ENCODE measurements around the gene RTN4RL1.

The RTN4RL1 gene

DNA sequence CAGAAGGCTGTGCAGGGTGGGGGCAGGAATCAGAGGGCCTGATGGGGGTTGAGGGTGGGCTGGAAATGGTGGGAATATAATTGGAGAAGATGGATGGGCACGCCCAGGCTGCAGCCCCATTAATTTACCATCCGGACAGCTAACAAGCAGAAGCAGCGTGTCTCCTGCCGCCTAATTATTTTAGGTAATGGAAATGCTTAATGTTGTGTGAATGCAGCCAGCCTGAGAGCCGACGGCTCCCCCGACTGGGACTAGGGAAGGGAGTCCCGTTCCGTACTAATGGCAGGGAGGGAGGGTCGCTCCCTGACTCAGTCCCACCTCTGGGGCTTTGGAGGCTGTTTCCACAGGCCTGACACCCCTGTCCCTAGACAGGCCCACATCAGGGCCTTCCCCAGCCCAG lies 12.0 kb upstream of the RTN4RL1 start:
- Histone ChIP-seq H3K4me3 (ENCODE audit: low read length, poor library complexity, severe bottlenecking) (no peak overlapping the region), H3K9me2 (replicated peaks; ENCODE audit: low read depth, low read length) (no peaks in the 10 kb centered on the region), H3F3A (ENCODE audit: low read depth) (no peaks in the 10 kb centered on the region), H3K36me3 (ENCODE audit: insufficient read depth, low read length) (no peaks in the 10 kb centered on the region; the same call in 1 of the 2 replicates), H3K9me3 (ENCODE audit: insufficient read depth, low read depth, low read length) (no peaks in the 10 kb centered on the region), H3K79me2 (ENCODE audit: insufficient read depth, low read length) (peaks cover under 1% of the 10 kb centered on the region), H4K20me1 (ENCODE audit: insufficient read depth, low read length, poor library complexity, severe bottlenecking) (no peaks in the 10 kb centered on the region), H2AFZ (ENCODE audit: low read length) (no peak overlapping the region), H3K4me1 (ENCODE audit: insufficient read depth, low read length, poor library complexity, severe bottlenecking) (peaks cover 10% of the 10 kb centered on the region), H3K27me3 (ENCODE audit: insufficient read depth, low read length, poor library complexity, severe bottlenecking) (no peaks in the 10 kb centered on the region), H3K4me2 (ENCODE audit: low read depth, low read length, poor library complexity, severe bottlenecking) (no peak overlapping the region), H3K9ac (ENCODE audit: low read depth, low read length, poor library complexity, severe bottlenecking) (no peak overlapping the region)
- no peak for TF ChIP-seq EZH2phosphoT487 (IDR thresholded peaks at IDR 0.05; ENCODE audit: borderline replicate concordance)
- TF ChIP-seq, protein P1, sequence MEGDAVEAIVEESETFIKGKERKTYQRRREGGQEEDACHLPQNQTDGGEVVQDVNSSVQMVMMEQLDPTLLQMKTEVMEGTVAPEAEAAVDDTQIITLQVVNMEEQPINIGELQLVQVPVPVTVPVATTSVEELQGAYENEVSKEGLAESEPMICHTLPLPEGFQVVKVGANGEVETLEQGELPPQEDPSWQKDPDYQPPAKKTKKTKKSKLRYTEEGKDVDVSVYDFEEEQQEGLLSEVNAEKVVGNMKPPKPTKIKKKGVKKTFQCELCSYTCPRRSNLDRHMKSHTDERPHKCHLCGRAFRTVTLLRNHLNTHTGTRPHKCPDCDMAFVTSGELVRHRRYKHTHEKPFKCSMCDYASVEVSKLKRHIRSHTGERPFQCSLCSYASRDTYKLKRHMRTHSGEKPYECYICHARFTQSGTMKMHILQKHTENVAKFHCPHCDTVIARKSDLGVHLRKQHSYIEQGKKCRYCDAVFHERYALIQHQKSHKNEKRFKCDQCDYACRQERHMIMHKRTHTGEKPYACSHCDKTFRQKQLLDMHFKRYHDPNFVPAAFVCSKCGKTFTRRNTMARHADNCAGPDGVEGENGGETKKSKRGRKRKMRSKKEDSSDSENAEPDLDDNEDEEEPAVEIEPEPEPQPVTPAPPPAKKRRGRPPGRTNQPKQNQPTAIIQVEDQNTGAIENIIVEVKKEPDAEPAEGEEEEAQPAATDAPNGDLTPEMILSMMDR (conservative IDR thresholded peaks at IDR 0.05; ENCODE audit: low read length) = no peak

- Histone ChIP-seq H4K20me1 (ENCODE audit: insufficient read depth, low read length, poor library complexity, severe bottlenecking) (no peaks in the 10 kb centered on the region), H3K4me2 (ENCODE audit: low read depth, low read length, poor library complexity, severe bottlenecking) (no peak overlapping the region), H3K36me3 (ENCODE audit: insufficient read depth, low read length) (no peaks in the 10 kb centered on the region; the same call in 1 of the 2 replicates), H3K9ac (ENCODE audit: low read depth, low read length, poor library complexity, severe bottlenecking) (no peak overlapping the region), H2AFZ (ENCODE audit: low read length) (no peak overlapping the region), H3K4me3 (ENCODE audit: low read length, poor library complexity, severe bottlenecking) (no peak overlapping the region), H3K9me2 (replicated peaks; ENCODE audit: low read depth, low read length) (no peaks in the 10 kb centered on the region), H3F3A (ENCODE audit: low read depth) (no peaks in the 10 kb centered on the region), H3K79me2 (ENCODE audit: insufficient read depth, low read length) (no peaks in the 10 kb centered on the region), H3K9me3 (ENCODE audit: insufficient read depth, low read depth, low read length) (no peaks in the 10 kb centered on the region), H3K27me3 (ENCODE audit: insufficient read depth, low read length, poor library complexity, severe bottlenecking) (no peaks in the 10 kb centered on the region), H3K4me1 (ENCODE audit: insufficient read depth, low read length, poor library complexity, severe bottlenecking) (peaks cover 8% of the 10 kb centered on the region)
- no peak for TF ChIP-seq EZH2phosphoT487 (IDR thresholded peaks at IDR 0.05; ENCODE audit: borderline replicate concordance)
- TF ChIP-seq, protein P1 (conservative IDR thresholded peaks at IDR 0.05; ENCODE audit: low read length) = no peak
These were observed 10.7 kb upstream of the RTN4RL1 start for GRCh38 chr17:2035541-2036488.

GRCh38 chr17:2034806-2035540 lies 9.8 kb upstream of the RTN4RL1 start:
- Histone ChIP-seq H4K20me1 (ENCODE audit: insufficient read depth, low read length, poor library complexity, severe bottlenecking) (no peaks in the 10 kb centered on the region), H3K9me2 (replicated peaks; ENCODE audit: low read depth, low read length) (no peaks in the 10 kb centered on the region), H3K4me3 (ENCODE audit: low read length, poor library complexity, severe bottlenecking) (no peak overlapping the region), H3K4me1 (ENCODE audit: insufficient read depth, low read length, poor library complexity, severe bottlenecking) (peaks cover 10% of the 10 kb centered on the region), H3F3A (ENCODE audit: low read depth) (no peaks in the 10 kb centered on the region), H3K79me2 (ENCODE audit: insufficient read depth, low read length) (no peaks in the 10 kb centered on the region), H3K9me3 (ENCODE audit: insufficient read depth, low read depth, low read length) (no peaks in the 10 kb centered on the region), H3K9ac (ENCODE audit: low read depth, low read length, poor library complexity, severe bottlenecking) (no peak overlapping the region), H3K36me3 (ENCODE audit: insufficient read depth, low read length) (no peaks in the 10 kb centered on the region; the same call in 1 of the 2 replicates), H3K4me2 (ENCODE audit: low read depth, low read length, poor library complexity, severe bottlenecking) (no peak overlapping the region), H2AFZ (ENCODE audit: low read length) (no peak overlapping the region), H3K27me3 (ENCODE audit: insufficient read depth, low read length, poor library complexity, severe bottlenecking) (no peaks in the 10 kb centered on the region)
- TF ChIP-seq, protein P1 (conservative IDR thresholded peaks at IDR 0.05; ENCODE audit: low read length) = no peak
- no peak for TF ChIP-seq EZH2phosphoT487 (IDR thresholded peaks at IDR 0.05; ENCODE audit: borderline replicate concordance)

All from Loucy (cell line).